CD4-positive, alpha-beta T cell treated with Interferon gamma for 1 hour (primary cell): ENCODE results near the gene PLEKHA7.
"Not testable (repeated sequence)": the region's sequence is repeated elsewhere in the genome, so short reads cannot be mapped to it uniquely, and the experiment has no call there.

ENCODE experiments used
- DNase-seq: peaks from one replicate; pipeline ENCODE4 v3.0.0-alpha.2; 2020

PLEKHA7 gene

GRCh38 chr11:16876053-16876752 lies 138.0 kb downstream of the PLEKHA7 start:
- no peak for DNase-seq

GRCh38 chr11:16874275-16874975 lies 139.8 kb downstream of the PLEKHA7 start:
- DNase-seq: no peak

GRCh38 chr11:16873289-16873688 lies 140.9 kb downstream of the PLEKHA7 start:
- no peak for DNase-seq

DNA sequence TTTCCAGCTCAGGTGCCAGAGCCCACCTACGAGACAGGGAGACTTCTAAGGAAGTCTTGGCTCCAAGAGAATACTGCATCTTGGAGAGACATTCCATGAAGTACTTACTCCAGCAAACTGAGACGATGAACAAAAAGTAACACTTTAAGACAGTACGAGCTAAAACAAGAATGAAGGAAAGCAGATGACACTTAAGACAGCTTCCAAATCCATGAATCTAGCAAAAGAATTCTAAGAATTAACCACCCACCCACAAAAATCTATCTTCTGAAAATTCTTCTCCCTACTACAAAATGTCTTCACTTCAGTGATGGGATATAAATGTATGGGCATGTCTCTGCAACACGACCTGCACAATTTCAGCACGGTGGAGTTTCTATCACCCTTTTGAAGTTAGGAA lies 142.8 kb downstream of the PLEKHA7 start:
- no peak for DNase-seq

DNA sequence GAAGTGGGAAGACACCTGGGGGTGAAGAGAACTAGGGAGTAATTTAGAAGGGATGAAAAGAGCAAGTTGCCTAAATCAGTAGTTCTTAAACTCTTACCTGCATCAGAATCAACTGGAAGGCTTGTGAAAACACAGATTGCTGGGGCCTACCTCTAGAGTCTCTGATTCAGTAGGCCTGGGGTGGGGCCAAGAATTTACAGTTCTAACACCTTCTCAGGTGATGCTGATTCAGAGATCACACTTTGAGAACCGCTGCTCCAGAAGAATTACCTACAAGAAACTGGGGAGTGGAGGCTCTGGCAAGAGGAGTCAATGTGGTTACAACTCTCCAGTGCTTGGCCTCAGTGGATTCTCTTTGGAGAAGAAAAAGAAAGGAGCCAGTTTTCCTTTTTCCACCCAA lies 147.1 kb downstream of the PLEKHA7 start:
- DNase-seq: no peak

- not testable (repeated sequence) for DNase-seq
These were observed 149.8 kb downstream of the PLEKHA7 start for GRCh38 chr11:16864428-16864827.

- DNase-seq: no peak
These were observed 150.8 kb downstream of the PLEKHA7 start for GRCh38 chr11:16863389-16863788.

DNA sequence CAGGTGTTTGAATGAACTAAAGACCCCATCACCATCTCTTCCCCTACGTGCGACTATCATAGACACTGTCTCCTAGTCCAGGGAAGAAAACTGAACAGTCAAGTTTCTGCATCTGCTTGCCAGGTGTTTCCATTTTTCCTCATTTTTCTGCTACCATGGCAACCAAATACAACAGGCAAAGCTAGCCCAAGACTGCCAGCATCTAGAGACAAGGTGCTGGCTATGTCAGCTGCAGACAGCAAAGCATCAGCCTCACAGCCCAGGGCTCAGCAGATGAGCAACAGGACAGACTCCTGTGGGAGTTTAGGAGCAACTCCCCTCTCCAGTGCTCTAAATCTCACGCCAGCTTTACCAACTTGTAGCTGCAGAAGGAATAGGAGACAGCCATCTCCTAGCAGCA lies 151.5 kb downstream of the PLEKHA7 start:
- DNase-seq: no peak

- DNase-seq: no peak
These were observed 152.4 kb downstream of the PLEKHA7 start for GRCh38 chr11:16861862-16862261.

GRCh38 chr11:16860617-16861016 lies 153.6 kb downstream of the PLEKHA7 start:
- no peak for DNase-seq

DNA sequence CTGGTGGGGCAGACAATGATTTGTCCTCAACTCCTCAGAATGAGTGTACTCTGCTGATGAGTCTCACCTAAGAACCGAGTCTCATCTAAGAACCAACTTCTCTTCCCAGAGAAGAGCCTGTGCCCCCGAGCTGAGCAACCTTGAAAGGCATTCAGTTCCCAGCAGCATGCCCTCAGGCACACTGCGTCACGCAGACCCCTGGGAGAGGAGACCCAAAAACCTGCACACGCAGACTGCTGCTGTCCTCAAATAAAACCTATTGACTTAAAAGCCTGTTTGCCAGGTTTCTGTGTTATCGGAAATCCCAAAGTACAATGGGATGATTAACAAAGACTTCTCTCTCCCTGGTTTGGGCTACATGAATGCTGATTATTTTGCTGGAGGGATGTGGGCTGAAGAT lies 154.6 kb downstream of the PLEKHA7 start:
- no peak for DNase-seq

DNA sequence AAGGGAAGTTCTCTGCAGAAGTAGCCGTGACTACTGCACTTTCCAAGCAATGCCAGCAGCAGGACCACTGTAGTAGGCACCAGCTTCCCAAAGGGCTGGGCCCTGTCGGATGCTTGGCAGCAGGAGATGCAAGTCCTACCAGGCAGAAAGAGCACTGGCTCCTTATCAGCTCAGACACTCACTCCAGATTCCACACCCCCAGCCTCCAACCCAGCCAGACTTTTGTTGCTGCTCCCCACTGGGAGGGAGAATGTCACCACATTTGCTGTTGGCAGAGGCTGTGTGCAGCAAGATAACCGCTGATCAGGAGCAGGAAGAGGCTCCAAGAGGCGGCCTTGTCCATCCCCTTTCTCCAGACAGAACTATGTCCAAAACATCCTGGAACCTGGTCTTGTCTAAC lies 157.0 kb downstream of the PLEKHA7 start:
- DNase-seq: no peak

DNA sequence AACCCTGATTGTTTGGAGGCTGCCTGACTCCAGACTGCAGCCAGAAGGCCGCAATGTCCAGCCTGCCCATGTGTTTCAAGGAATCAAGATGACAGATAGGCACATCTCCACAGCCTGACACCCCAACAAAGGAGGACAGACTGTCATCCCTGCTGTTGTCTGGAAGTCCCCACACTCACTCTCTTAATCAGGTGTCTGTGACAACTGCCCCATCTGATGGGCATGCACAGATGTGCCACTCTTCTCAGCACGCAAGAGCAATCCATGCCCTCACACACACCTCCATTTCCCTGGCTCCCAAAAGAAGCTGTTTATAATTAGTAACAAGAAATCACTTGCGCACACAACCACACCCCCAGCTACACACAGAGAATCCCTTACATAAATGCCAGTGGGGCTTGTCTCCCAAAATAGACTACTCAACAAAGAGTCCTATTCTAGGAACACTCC lies 158.2 kb downstream of the PLEKHA7 start:
- DNase-seq: no peak

- DNase-seq: no peak
These were observed 159.2 kb downstream of the PLEKHA7 start for GRCh38 chr11:16854979-16855378.

DNA sequence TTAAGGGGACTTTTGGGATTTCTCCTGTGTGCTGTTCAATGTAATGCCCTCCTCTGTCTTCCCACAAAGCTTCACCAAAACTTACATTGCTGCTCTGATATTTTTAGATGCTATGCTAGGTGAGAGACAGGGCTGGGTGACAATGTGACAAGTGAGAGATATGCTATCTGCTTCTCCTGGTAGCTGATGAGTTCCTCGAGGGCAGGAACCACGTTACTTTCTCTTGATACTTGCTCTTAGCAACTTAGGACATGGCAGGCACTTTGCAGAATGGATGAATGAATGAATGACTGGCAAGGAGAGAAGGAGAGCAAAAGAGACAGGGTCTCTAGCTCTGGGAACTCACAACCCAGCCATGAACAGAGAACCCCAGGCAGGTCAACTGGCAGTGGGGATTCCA lies 160.4 kb downstream of the PLEKHA7 start:
- no peak for DNase-seq

- no peak for DNase-seq
These were observed 160.9 kb downstream of the PLEKHA7 start for GRCh38 chr11:16853266-16853665.

DNA sequence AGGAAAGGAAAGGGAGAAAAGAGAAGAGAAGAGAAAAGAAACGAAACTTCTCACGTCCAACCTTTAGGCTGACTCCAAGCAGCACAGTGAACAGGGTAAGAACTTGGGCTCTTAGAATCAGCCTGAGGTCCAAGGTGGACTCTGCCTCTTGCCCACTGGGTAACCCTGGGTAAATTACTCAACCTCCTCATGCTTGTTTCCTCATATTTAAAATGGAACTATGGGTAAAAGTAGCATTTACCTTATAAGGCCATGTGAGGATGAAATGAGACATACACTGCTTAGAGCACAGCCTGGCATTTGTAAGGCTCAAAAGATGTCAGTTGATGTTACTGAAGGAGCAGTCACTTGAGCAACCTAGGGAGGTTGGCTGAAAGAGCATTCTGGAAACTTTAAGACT lies 167.9 kb downstream of the PLEKHA7 start:
- no peak for DNase-seq

GRCh38 chr11:16844268-16844771 lies 169.9 kb downstream of the PLEKHA7 start:
- DNase-seq: no peak

DNA sequence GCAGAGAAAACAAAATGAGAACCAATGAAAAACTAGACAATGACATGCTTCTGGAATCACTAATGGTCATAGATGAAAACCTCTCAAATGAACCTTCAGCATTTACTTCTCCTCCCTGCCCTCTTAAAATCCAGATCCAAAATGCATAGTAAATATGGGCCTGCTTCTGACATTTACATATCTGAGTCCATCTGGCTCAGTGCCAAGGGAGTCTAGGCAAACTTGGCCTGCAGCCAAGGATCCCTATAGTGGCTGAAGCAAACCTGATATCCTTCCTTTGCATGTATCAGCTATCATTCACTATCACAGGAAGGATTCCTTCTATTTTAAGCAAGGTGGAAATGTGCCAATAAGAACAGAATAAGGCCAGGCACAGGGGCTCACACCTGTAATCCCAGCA lies 170.9 kb downstream of the PLEKHA7 start:
- DNase-seq: no peak

DNA sequence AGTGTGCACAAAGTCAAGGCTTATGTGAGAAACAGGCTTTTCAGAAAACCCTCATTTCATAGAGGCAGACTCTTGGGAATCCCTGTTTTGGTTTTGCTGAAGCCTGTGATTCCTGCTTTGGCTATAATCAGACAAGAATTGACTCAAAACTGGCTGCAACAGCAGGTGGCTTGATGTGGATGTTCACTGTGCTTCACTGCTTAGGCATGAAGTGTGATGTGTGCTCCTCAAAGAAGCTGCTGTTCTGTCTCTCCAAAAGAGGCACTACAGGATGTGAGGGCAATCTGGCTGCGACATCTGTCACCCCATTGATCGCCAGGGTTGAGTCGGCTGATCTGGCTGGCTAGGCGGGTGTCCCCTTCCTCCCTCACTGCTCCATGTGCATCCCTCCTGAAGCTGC lies 172.2 kb downstream of the PLEKHA7 start:
- DNase-seq: no peak

- no peak for DNase-seq
These were observed 172.7 kb downstream of the PLEKHA7 start for GRCh38 chr11:16841481-16841880.

DNA sequence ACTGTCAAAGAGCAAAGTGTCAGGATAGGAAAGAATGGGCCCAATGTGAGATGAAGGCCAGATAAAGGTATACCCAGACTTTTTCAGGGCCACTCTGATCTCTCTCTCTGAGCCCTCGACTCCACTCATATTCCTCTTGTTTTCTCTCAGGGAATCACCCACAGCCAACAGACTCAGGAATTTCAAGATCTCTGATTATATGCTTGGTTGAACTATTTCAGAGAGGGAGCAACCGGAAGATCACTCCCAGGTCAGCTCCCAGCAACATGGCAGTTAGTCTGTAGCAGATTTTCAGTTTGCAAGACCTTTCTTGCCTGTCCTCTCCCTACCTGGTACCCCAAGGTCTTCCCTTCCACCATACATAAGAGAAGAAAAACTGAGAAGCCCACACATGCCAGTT lies 173.3 kb downstream of the PLEKHA7 start:
- DNase-seq: no peak

- no peak for DNase-seq
These were observed 174.4 kb downstream of the PLEKHA7 start for GRCh38 chr11:16839821-16840220.

DNA sequence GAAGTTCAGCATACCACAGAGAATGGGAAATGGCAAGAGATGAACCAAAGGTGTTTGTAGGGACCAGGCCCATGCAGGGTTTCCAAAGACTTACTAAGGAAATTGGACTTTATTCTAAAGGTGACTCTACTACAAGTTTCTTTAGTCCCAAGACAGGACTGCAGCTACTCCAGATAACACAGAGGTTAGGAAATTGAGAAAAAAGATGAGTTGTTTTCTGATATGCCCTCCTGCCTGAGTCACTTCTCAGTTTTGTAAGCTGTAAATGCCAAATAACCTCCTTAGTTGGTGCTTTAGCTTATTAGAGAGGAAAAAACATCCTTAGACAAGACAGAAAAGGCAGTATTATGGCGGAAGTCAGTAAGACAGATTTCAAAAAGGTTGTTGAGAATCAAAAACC lies 179.8 kb downstream of the PLEKHA7 start:
- DNase-seq: no peak

- no peak for DNase-seq
These were observed 181.2 kb downstream of the PLEKHA7 start for GRCh38 chr11:16833026-16833425.
